HG02798 (cell line): ENCODE measurements around the gene CHST3.
"Not testable (repeated sequence)": the region's sequence is repeated elsewhere in the genome, so short reads cannot be mapped to it uniquely, and the experiment has no call there.

Source experiments
- ATAC-seq: cut with Tn5 transposase; IDR thresholded peaks from one replicate; pipeline ENCODE4 v1.9.1; 2021; ENCODE audit warnings: mild to moderate bottlenecking; ENCODE audit not compliant: unreplicated experiment, poor library complexity

Gene CHST3

GRCh38 chr10:72025400-72025799 lies 61.2 kb downstream of the CHST3 start:
- ATAC-seq: no peak

- no peak for ATAC-seq
Observed at GRCh38 chr10:72025832-72026231, 61.6 kb downstream of the CHST3 start.

GRCh38 chr10:72026278-72027111 lies 62.3 kb downstream of the CHST3 start:
- no peak for ATAC-seq

GRCh38 chr10:72027498-72027897 lies 63.3 kb downstream of the CHST3 start:
- no peak for ATAC-seq

GRCh38 chr10:72029414-72029813 lies 65.2 kb downstream of the CHST3 start:
- ATAC-seq: no peak

GRCh38 chr10:72030762-72031543 lies 66.8 kb downstream of the CHST3 start:
- ATAC-seq: no peak

GRCh38 chr10:72031706-72032105 lies 67.5 kb downstream of the CHST3 start:
- no peak for ATAC-seq

- ATAC-seq: not testable (repeated sequence)
Observed at GRCh38 chr10:72032409-72033162, 68.4 kb downstream of the CHST3 start.

- no peak for ATAC-seq
Observed at GRCh38 chr10:72034040-72034499, 69.9 kb downstream of the CHST3 start.

- ATAC-seq: no peak
Observed at GRCh38 chr10:72034761-72035160, 70.6 kb downstream of the CHST3 start.

GRCh38 chr10:72035252-72035887 lies 71.2 kb downstream of the CHST3 start:
- ATAC-seq: no peak

- no peak for ATAC-seq
Observed at GRCh38 chr10:72037266-72037665, 73.1 kb downstream of the CHST3 start.

GRCh38 chr10:72037811-72038210 lies 73.6 kb downstream of the CHST3 start:
- ATAC-seq: no peak

- ATAC-seq: no peak
Observed at GRCh38 chr10:72038458-72039001, 74.3 kb downstream of the CHST3 start.

GRCh38 chr10:72039377-72039776 lies 75.2 kb downstream of the CHST3 start:
- no peak for ATAC-seq

GRCh38 chr10:72041491-72041890 lies 77.3 kb downstream of the CHST3 start:
- ATAC-seq: no peak

- no peak for ATAC-seq
Observed at GRCh38 chr10:72043016-72043834, 79.0 kb downstream of the CHST3 start.

- no peak for ATAC-seq
Observed at GRCh38 chr10:72044417-72045041, 80.3 kb downstream of the CHST3 start.

- ATAC-seq: no peak
Observed at GRCh38 chr10:72045586-72045985, 81.4 kb downstream of the CHST3 start.
